ENCODE results near the gene ADARB2.
"Not testable (repeated sequence)": the region's sequence is repeated elsewhere in the genome, so short reads cannot be mapped to it uniquely, and the experiment has no call there.

Gene ADARB2

GRCh38 chr10:1416456-1417037 lies 320.8 kb downstream of the ADARB2 start:
- DNase-seq: no peak

- DNase-seq: no peak
Measured at GRCh38 chr10:1414893-1415292, 322.4 kb downstream of the ADARB2 start.

DNA sequence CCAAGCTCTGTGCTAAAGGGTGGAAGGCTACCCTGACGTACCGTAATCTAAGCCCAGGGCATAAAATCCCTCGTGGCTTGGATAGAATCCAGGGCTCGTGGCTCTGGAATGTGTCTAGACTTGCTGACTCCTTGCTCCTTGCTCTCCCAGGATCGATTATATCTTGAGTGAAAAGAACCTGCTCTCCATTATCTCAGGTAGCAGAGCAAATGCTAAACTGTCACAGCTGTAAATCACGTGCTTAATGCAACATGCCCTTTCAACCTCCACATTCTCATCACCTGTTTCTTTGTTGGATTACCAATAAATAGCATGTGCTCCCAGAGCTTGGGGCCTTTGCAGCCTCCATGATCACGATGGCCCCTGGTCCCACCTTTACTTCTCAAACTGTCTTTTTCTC lies 323.0 kb downstream of the ADARB2 start:
- DNase-seq: not testable (repeated sequence)

- DNase-seq: no peak
Measured at GRCh38 chr10:1413823-1414222, 323.5 kb downstream of the ADARB2 start.

GRCh38 chr10:1413256-1413655 lies 324.1 kb downstream of the ADARB2 start:
- no peak for DNase-seq

GRCh38 chr10:1412531-1413189 lies 324.7 kb downstream of the ADARB2 start:
- DNase-seq: no peak

DNA sequence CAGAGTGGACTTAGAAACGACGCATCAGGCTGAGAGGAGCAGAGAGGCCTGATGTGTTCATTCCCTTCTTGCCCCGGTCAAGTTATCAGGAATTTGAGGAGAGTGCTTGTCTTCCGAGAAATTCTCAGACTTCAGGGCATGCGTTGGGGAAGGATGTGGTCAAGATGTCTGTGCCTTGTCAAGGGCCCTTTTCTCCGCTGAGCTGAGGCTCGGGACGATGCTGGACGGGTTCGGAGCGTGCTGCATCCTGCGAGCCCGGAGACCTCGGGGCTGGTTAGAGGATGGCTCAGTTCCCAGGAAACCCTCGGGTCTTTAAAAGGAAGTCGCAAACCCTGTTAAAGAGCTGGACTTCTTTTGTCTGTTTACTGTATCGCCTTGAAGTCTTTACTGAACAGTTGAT lies 325.4 kb downstream of the ADARB2 start:
- DNase-seq: peak; percentile 15

GRCh38 chr10:1411451-1411850 lies 325.9 kb downstream of the ADARB2 start:
- no peak for DNase-seq

- no peak for DNase-seq
Measured at GRCh38 chr10:1410469-1411395, 326.6 kb downstream of the ADARB2 start.

DNA sequence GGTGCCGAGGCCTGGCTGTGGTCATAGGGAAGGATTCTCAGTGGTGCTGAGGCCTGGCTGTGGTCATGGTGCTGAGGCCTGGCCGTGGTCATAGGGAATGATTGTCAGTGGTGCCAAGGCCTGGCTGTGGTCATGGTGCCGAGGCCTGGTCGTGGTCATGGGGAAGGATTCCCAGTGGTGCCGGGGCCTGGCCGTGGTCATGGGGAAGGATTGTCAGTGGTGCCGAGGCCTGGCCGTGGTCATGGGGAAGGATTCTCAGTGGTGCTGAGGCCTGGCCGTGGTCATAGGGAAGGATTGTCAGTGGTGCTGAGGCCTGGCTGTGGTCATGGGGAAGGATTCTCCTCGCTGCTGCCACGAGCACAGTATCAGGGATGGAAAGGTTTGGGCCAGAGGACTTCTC lies 327.3 kb downstream of the ADARB2 start:
- no peak for DNase-seq

DNA sequence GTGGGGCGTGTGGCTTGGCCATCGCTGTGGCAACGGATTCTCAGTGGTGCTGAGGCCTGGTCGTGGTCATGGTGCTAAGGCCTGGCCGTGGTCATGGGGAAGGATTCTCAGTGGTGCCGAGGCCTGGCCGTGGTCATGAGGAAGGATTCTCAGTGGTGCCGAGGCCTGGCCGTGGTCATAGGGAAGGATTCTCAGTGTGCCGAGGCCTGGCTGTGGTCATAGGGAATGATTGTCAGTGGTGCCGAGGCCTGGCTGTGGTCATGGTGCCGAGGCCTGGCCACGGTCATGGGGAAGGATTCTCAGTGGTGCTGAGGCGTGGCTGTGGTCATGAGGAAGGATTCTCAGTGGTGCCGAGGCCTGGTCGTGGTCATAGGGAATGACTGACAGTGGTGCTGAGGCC lies 327.9 kb downstream of the ADARB2 start:
- DNase-seq: no peak

DNA sequence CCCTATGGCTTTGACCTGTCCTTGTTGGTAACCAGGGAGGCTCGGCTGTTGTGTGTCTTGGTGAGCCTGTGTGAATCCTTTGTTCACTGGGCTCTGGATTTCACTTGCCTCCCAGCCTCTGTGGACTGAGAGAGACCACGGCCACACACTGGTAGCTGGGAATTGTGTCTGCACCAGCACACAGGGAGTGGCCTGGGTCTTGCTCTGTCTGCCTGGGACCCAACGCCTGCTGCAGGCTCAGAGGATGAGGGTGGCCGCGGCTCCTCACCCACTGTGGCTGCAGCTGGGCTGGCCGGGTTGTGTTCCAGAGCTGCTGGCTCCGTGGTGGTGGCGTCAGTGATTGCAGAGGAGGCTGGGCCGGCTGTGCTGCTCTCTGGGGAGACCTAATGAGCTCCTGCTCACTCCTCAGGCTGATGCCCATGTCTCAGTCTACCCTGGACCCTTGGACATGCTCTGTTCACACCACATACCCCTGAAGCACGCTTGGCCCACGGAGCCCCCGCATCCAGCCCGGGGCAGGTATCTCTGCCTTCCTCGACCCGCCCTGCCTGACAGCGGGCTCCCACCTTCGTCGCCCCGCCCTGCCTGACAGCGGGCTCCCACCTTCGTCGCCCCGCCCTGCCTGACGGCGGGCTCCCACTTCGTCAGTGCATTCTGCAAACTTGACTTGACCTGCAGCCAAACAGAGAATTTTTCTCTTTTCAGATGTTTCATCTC lies 328.5 kb downstream of the ADARB2 start:
- no peak for DNase-seq

DNA sequence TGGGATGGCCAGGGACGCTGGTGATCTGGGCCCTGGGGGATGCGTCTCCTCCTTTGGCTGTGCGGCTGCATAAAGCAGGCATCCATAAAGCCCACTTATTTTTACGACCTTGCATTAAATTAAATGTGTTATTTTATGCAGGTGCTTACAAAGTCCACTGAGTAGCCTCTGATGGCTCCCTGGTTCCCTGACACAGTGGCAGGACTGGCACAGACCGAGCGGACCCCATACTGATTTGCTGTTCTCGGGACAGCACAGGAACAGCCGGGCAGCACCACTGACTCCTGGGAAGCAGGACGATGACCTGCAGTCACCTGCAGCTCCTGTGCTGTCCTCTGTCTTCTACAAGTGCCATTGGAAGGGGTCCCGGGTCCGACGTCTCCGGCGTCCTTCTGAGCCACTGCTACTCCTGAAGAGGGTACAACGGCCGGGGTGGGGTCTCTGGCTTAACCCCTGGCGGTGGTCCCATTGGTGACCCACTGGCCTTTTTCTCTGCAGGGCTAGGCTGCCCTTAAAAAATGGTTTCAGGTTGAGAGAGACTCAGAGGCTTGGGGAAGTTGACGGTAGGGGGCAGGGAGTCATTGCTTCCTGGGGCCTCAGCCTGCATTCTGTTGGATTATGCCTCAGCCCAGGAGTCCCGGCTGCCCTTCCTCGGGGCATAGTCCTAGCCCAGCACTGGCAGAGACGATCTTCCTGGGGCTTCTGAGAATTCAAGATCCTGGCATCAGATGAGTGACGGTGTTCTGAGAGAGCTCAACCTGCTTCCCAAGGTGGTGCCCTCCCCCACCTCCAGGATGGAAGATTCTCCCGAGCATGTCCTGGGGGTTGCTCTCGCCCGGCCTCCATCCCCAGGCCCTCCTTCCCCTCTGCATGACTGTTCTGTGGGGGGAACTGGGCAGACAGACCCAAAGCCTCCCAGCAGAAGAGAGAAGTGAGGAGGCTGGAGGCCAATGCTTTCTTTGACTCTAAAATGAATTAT lies 330.1 kb downstream of the ADARB2 start:
- no peak for DNase-seq

- DNase-seq: no peak
Measured at GRCh38 chr10:1406132-1406966, 331.0 kb downstream of the ADARB2 start.

- no peak for DNase-seq
Measured at GRCh38 chr10:1404323-1405260, 332.7 kb downstream of the ADARB2 start.

DNA sequence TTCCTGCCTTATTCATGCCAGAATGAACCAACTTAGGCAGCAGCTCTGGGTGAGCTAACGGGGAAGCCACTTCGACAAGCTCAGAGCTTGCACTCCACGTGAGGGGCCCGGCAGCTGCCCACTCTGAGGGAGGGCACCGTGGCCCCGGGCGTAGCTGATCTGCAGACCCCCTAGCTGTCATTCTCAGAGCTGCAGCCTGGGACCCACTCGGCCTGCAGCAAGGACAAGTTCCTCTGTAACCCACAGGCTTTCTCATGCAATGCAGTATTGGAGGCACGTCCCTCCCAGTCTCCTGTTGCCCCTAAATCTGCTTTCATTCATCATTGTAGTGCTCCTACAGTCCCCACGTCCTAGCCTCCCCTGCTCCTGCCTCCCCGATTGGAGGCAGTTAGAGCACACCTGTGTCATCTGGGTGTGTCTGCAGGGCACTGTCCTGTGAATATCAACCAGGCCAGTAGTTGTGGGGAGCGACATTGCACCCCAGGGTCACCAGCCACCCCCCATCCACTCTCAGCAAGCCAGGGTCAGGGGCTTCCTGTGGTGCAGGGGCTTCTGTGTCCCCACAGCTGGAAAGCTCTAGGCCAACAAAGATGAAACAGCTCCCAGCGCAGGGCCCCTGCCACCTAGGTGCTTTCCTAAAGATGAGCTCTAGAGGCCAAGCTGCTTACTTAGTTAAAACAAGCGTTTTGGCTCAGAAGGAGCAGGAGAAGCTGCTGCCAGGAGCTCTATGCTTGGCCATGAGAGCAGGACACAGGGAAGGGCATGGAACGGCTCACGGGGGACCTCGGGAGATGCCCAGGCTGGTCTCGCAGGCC lies 333.6 kb downstream of the ADARB2 start:
- DNase-seq: no peak

DNA sequence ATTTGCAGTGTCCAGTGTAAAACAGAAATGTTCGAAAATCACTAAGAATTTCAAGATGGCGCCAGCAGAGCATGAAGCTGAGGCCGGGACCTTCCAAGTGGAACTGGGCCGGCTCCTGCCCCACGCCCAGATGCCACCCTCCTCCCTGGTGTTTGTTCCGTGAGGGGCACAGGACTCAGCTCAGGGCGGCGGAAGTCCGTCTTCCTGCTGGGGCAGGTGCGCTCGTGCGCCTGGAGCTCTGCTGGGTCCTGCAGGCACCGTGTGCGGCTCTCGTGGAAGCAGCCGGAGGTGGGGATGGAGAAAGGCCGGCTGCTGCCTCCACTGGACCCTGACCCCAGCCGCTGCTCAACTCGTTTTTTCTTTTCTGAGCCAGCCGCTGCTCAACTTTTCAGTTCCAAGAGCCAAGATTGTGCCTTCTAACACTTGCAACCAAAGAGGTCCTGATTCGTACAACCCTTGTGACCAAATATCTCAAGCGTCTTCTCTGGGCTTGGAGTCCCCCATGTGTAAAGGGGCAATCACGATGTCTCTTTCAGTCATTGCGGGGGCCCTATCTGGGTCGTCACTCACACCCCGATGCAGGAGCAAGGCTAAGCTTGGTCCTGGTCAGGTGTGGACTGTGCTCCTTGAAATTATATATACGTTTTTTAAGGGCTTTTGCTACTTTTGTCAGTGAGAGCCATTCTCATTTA lies 334.4 kb downstream of the ADARB2 start:
- DNase-seq: no peak
